Measurements from ENCODE around the gene HAUS7. TPM values are rescaled to one million over a fixed set of nuclear protein-coding genes. Genes with fewer than 3 reads are reported as not detected.

Gene HAUS7
- total RNA-seq, 3 donors from 2014 or later: 19.0 to 26.2 (median 21.9) TPM

GRCh38 chrX:153411255-153411987 lies 59.0 kb downstream of the HAUS7 start, which contains the start of gene ZFP92:
TSS of gene ZFP92 (plus strand) at chrX:153411472. CDS start at chrX:153418323, 6,851 bp downstream.
- DNase-seq (ENCODE audit: low spot score in 2 of 2): no peak
- no peaks in the 10 kb centered on the region for H3K4me1 ChIP-seq
- H3K9me3 ChIP-seq: no peaks in the 10 kb centered on the region
- peak within 1 kb of the TSS; percentile 49 to 69 (median 50) for H3K4me3 ChIP-seq
- no peaks in the 10 kb centered on the region for H3K36me3 ChIP-seq
- peaks cover 0 to 66% of the 10 kb centered on the region in 2 donors for H3K27me3 ChIP-seq
- TF ChIP-seq CTCF (IDR thresholded peaks at IDR 0.05): no peak
- no peak for TF ChIP-seq POLR2AphosphoS5 (IDR thresholded peaks at IDR 0.05)
- no peak for TF ChIP-seq POLR2A (IDR thresholded peaks at IDR 0.05)
- intact Hi-C loops (cut with DNase I; ENCODE audit: low total_unique reads): no loop called here
- no peak within 1 kb of the TSS for H3K27ac ChIP-seq

GRCh38 chrX:153410888-153411254 lies 59.5 kb downstream of the HAUS7 start:
- Histone ChIP-seq H3K36me3 (no peaks in the 10 kb centered on the region), H3K4me3 (peak overlapping the region; percentile 49 to 69 (median 50)), H3K27me3 (peaks cover 0 to 66% of the 10 kb centered on the region in 2 donors), H3K4me1 (no peaks in the 10 kb centered on the region), H3K9me3 (no peaks in the 10 kb centered on the region), H3K27ac (no peak overlapping the region)
- intact Hi-C loops (cut with DNase I; ENCODE audit: low total_unique reads): no loop called here
- TF ChIP-seq POLR2AphosphoS5 (IDR thresholded peaks at IDR 0.05): no peak
- TF ChIP-seq POLR2A (IDR thresholded peaks at IDR 0.05): no peak
- no peak for TF ChIP-seq CTCF (IDR thresholded peaks at IDR 0.05)
- DNase-seq (ENCODE audit: low spot score in 2 of 2): no peak

- H3K4me1 ChIP-seq: no peaks in the 10 kb centered on the region
- H3K36me3 ChIP-seq: no peaks in the 10 kb centered on the region
- no peak for TF ChIP-seq POLR2A (IDR thresholded peaks at IDR 0.05)
- no peak for TF ChIP-seq CTCF (IDR thresholded peaks at IDR 0.05)
- TF ChIP-seq POLR2AphosphoS5 (IDR thresholded peaks at IDR 0.05): no peak
- peaks cover 0 to 66% of the 10 kb centered on the region in 2 donors for H3K27me3 ChIP-seq
- H3K4me3 ChIP-seq: no peak overlapping the region
- no peaks in the 10 kb centered on the region for H3K9me3 ChIP-seq
- DNase-seq (ENCODE audit: low spot score in 2 of 2): no peak
- no peak overlapping the region for H3K27ac ChIP-seq
- intact Hi-C loops (cut with DNase I; ENCODE audit: low total_unique reads): no loop called here
Observed at GRCh38 chrX:153410373-153410772, 60.0 kb downstream of the HAUS7 start.

- Histone ChIP-seq H3K9me3 (no peaks in the 10 kb centered on the region), H3K36me3 (no peaks in the 10 kb centered on the region), H3K4me3 (no peak overlapping the region), H3K27me3 (peaks cover 0 to 62% of the 10 kb centered on the region in 2 donors), H3K27ac (no peak overlapping the region), H3K4me1 (no peaks in the 10 kb centered on the region)
- DNase-seq (ENCODE audit: low spot score in 2 of 2): no peak
- intact Hi-C loops (cut with DNase I; ENCODE audit: low total_unique reads): no loop called here
- no peak for TF ChIP-seq POLR2AphosphoS5 (IDR thresholded peaks at IDR 0.05)
- no peak for TF ChIP-seq POLR2A (IDR thresholded peaks at IDR 0.05)
- TF ChIP-seq CTCF (IDR thresholded peaks at IDR 0.05): no peak
Observed at GRCh38 chrX:153409414-153410101, 60.8 kb downstream of the HAUS7 start.

GRCh38 chrX:153408871-153409351 lies 61.5 kb downstream of the HAUS7 start:
- no peak for TF ChIP-seq POLR2A (IDR thresholded peaks at IDR 0.05)
- TF ChIP-seq POLR2AphosphoS5 (IDR thresholded peaks at IDR 0.05): no peak
- no peak for TF ChIP-seq CTCF (IDR thresholded peaks at IDR 0.05)
- peaks cover 0 to 64% of the 10 kb centered on the region in 2 donors for H3K27me3 ChIP-seq
- H3K4me3 ChIP-seq: no peak overlapping the region
- no peak for DNase-seq (ENCODE audit: low spot score in 2 of 2)
- no peaks in the 10 kb centered on the region for H3K4me1 ChIP-seq
- H3K36me3 ChIP-seq: no peaks in the 10 kb centered on the region
- intact Hi-C loops (cut with DNase I; ENCODE audit: low total_unique reads): no loop called here
- no peaks in the 10 kb centered on the region for H3K9me3 ChIP-seq
- no peak overlapping the region for H3K27ac ChIP-seq

All from breast epithelium (tissue), 4 donors.